DND-41 (cell line): ENCODE measurements around the gene GPC5.

ENCODE experiments used
- ATAC-seq: fragments of 200-7000 bp; cut with Tn5 transposase; 3 replicates; pipeline ENCODE4 v1.9.1; 2021; ENCODE audit warnings: low read depth; ENCODE audit not compliant: insufficient read depth
- DNase-seq: peaks from one replicate; pipeline ENCODE4 v3.0.0-alpha.2; 2020
- H2AFZ ChIP-seq: 2 replicates; pipeline ENCODE4 v1.6.0; 2012; ENCODE audit warnings: low read depth, low read length
- H3K27ac ChIP-seq: 2 replicates; pipeline ENCODE4 v1.5.1; 2012; ENCODE audit warnings: low read length, inconsistent platforms
- H3K27me3 ChIP-seq: fragments of 200-600 bp; sonication (generic); 2 replicates; pipeline ENCODE4 v1.6.0; 2012; ENCODE audit warnings: low read length, mild to moderate bottlenecking, inconsistent platforms; ENCODE audit not compliant: insufficient read depth, poor library complexity
- H3K36me3 ChIP-seq: 2 replicates; pipeline ENCODE4 v1.5.1; 2012; ENCODE audit warnings: low read length, inconsistent platforms; ENCODE audit not compliant: insufficient read depth
- H3K4me1 ChIP-seq: 2 replicates; pipeline ENCODE4 v1.5.1; 2012; ENCODE audit warnings: mild to moderate bottlenecking, low read length; ENCODE audit not compliant: insufficient read depth
- H3K4me2 ChIP-seq: 2 replicates; pipeline ENCODE4 v1.6.0; 2012; ENCODE audit warnings: mild to moderate bottlenecking, moderate library complexity, low read length, inconsistent platforms; ENCODE audit not compliant: insufficient read depth
- H3K4me3 ChIP-seq, 2 experiments: fragments of 200-600 bp in 1 of 2; shearing (Covaris generic) in 1 of 2; 2 replicates each; pipeline ENCODE4 v1.5.1; 2012 to 2016; ENCODE audit warnings: inconsistent platforms in 2 of 2, low read length in 2 of 2, mild to moderate bottlenecking in 2 of 2, low read depth in 1 of 2, moderate library complexity in 1 of 2
- H3K79me2 ChIP-seq: 2 replicates; pipeline ENCODE4 v1.6.0; 2012; ENCODE audit warnings: low read length, inconsistent platforms; ENCODE audit not compliant: insufficient read depth
- H3K9ac ChIP-seq: 2 replicates; pipeline ENCODE4 v1.6.0; 2012; ENCODE audit warnings: low read depth, mild to moderate bottlenecking, inconsistent platforms, low read length, moderate library complexity
- H3K9me3 ChIP-seq: 2 replicates; pipeline ENCODE4 v1.5.1; 2012; ENCODE audit warnings: low read length, moderate library complexity, mild to moderate bottlenecking, inconsistent platforms; ENCODE audit not compliant: insufficient read depth, severe bottlenecking
- H4K20me1 ChIP-seq: 2 replicates; pipeline ENCODE4 v1.6.0; 2012; ENCODE audit warnings: low read length; ENCODE audit not compliant: insufficient read depth
- EZH2 ChIP-seq: IDR thresholded peaks from 3 replicates; pipeline ENCODE4 v1.6.1; 2012; ENCODE audit warnings: borderline replicate concordance, low read depth, mild to moderate bottlenecking, moderate library complexity, low read length, inconsistent platforms; ENCODE audit not compliant: severe bottlenecking
- TF ChIP-seq, protein P1 (sequence below): IDR thresholded peaks from 2 replicates; pipeline ENCODE4 v1.5.1; 2012; ENCODE audit warnings: borderline replicate concordance, low read length, moderate library complexity, mild to moderate bottlenecking; ENCODE audit not compliant: poor library complexity, severe bottlenecking; ENCODE audit errors: extremely low read depth

Gene GPC5

DNA sequence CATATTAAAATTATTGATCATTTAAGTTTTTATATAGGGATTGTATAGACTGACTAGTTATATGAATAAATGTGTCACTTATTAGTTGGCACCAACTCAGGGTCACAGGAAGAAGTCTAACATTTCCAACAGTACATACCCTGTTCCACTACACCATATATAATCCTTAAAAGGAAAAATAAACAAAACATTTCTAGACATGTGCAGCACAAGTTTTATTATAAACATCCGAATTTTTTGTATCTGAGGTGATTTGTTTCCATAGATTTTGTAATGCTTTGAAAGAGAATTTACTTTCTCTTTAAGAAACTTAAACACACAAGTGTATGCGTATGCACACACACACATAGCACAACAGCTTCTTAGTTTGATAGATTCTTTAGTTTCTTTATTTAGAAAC, 1409.5 kb downstream of the GPC5 start:
- no peak overlapping the region for H3K9ac ChIP-seq
- ATAC-seq: no peak
- H3K79me2 ChIP-seq: no peaks in the 10 kb centered on the region
- no peak overlapping the region for H2AFZ ChIP-seq
- no peak overlapping the region for H3K4me3 ChIP-seq
- H3K4me2 ChIP-seq: no peak overlapping the region
- no peaks in the 10 kb centered on the region for H4K20me1 ChIP-seq
- H3K4me1 ChIP-seq: peaks cover 14% of the 10 kb centered on the region
- H3K9me3 ChIP-seq: peaks cover 3% of the 10 kb centered on the region
- H3K27me3 ChIP-seq: no peaks in the 10 kb centered on the region
- H3K36me3 ChIP-seq: no peaks in the 10 kb centered on the region
- DNase-seq: no peak
- no peak overlapping the region for H3K27ac ChIP-seq
- TF ChIP-seq, protein P1, sequence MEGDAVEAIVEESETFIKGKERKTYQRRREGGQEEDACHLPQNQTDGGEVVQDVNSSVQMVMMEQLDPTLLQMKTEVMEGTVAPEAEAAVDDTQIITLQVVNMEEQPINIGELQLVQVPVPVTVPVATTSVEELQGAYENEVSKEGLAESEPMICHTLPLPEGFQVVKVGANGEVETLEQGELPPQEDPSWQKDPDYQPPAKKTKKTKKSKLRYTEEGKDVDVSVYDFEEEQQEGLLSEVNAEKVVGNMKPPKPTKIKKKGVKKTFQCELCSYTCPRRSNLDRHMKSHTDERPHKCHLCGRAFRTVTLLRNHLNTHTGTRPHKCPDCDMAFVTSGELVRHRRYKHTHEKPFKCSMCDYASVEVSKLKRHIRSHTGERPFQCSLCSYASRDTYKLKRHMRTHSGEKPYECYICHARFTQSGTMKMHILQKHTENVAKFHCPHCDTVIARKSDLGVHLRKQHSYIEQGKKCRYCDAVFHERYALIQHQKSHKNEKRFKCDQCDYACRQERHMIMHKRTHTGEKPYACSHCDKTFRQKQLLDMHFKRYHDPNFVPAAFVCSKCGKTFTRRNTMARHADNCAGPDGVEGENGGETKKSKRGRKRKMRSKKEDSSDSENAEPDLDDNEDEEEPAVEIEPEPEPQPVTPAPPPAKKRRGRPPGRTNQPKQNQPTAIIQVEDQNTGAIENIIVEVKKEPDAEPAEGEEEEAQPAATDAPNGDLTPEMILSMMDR: no peak
- TF ChIP-seq EZH2: no peak

DNA sequence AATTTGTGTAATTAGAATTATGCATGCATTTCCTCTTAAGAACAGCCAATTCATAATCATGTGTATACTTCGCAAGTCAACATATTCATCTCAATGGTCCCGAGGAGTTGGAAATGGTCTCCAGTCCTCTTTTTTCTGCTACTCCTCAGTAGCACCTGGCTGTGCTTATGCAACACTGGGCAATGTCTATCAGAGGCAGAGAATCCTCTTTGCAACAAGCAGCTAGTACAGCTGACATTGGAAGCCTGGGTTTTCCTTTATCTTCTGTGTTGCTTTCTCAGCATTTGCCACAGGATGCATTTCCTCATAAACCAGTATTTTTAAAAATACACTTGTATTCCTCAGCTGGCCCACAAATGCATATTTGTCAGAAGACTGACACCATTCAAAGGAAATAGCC, 1422.9 kb downstream of the GPC5 start:
- no peak overlapping the region for H3K9ac ChIP-seq
- H3K9me3 ChIP-seq: no peaks in the 10 kb centered on the region
- no peak for DNase-seq
- no peak overlapping the region for H3K27ac ChIP-seq
- TF ChIP-seq, protein P1: no peak
- TF ChIP-seq EZH2: no peak
- no peaks in the 10 kb centered on the region for H3K4me1 ChIP-seq
- ATAC-seq: no peak
- no peak overlapping the region for H2AFZ ChIP-seq
- H3K4me3 ChIP-seq: no peak overlapping the region
- no peak overlapping the region for H3K4me2 ChIP-seq
- no peaks in the 10 kb centered on the region for H3K79me2 ChIP-seq
- H3K27me3 ChIP-seq: no peaks in the 10 kb centered on the region
- no peaks in the 10 kb centered on the region for H3K36me3 ChIP-seq
- H4K20me1 ChIP-seq: no peaks in the 10 kb centered on the region

DNA sequence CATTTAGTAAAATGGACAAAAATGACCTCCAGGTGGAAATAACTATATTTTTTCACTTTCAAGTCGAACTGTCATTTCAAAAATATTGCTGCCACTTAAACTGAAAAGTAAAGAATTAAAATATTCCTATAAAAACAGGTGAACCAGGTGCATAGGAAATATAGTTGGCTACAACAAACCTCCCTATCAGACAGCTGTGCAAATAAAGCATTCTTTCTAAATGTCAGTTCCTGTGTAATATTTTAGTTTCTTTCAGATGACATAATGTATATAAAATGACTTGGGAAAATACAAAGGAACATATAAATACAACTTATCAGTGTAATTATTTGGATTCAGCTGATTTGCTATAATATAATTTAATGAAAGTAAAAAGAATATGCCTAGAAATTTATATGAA, 1424.6 kb downstream of the GPC5 start:
- Histone ChIP-seq H4K20me1 (no peaks in the 10 kb centered on the region), H3K4me2 (no peak overlapping the region), H3K36me3 (no peaks in the 10 kb centered on the region), H3K4me3 (no peak overlapping the region), H3K79me2 (no peaks in the 10 kb centered on the region), H3K9ac (no peak overlapping the region), H3K9me3 (no peaks in the 10 kb centered on the region), H3K27me3 (no peaks in the 10 kb centered on the region), H3K4me1 (no peaks in the 10 kb centered on the region), H3K27ac (no peak overlapping the region), H2AFZ (no peak overlapping the region)
- no peak for DNase-seq
- no peak for ATAC-seq
- TF ChIP-seq EZH2: no peak
- TF ChIP-seq, protein P1: no peak
